Parathyroid adenoma (tissue), 2 donors: ENCODE measurements around the gene PROKR1.

Experiments
- H2AFZ ChIP-seq: fragments of 300-600 bp; sonication (generic); one replicate; pipeline ENCODE4 v1.7.0; 2017; ENCODE audit warnings: antibody characterized with exemption, mild to moderate bottlenecking
- H3K27ac ChIP-seq: fragments of 300-600 bp; sonication (generic); one replicate; pipeline ENCODE4 v1.7.0; 2017
- H3K27me3 ChIP-seq: fragments of 300-600 bp; sonication (generic); one replicate; pipeline ENCODE4 v1.7.0; 2017; ENCODE audit warnings: low read length; ENCODE audit not compliant: control insufficient read depth, insufficient read depth
- H3K36me3 ChIP-seq: fragments of 300-600 bp; sonication (generic); one replicate; pipeline ENCODE4 v1.7.0; 2017; ENCODE audit warnings: low read length; ENCODE audit not compliant: control insufficient read depth, insufficient read depth
- H3K4me1 ChIP-seq: fragments of 300-600 bp; sonication (generic); one replicate; pipeline ENCODE4 v1.7.0; 2017; ENCODE audit warnings: control low read depth
- H3K4me2 ChIP-seq: fragments of 300-600 bp; sonication (generic); one replicate; pipeline ENCODE4 v1.7.0; 2017; ENCODE audit warnings: low read length
- H3K4me3 ChIP-seq: fragments of 300-600 bp; sonication (generic); one replicate; pipeline ENCODE4 v1.7.0; 2017; ENCODE audit warnings: low read depth, low read length
- H3K79me2 ChIP-seq: fragments of 300-600 bp; sonication (generic); one replicate; pipeline ENCODE4 v1.7.0; 2017; ENCODE audit warnings: control low read depth
- H3K9ac ChIP-seq: fragments of 300-600 bp; sonication (generic); one replicate; pipeline ENCODE4 v1.7.0; 2017; ENCODE audit warnings: mild to moderate bottlenecking
- H3K9me3 ChIP-seq: fragments of 300-600 bp; sonication (generic); one replicate; pipeline ENCODE4 v1.7.0; 2017; ENCODE audit warnings: low read length; ENCODE audit not compliant: control insufficient read depth
- CTCF ChIP-seq: fragments of 300-600 bp; sonication (generic); IDR thresholded peaks from one replicate; pipeline ENCODE4 v1.7.0; 2017; ENCODE audit warnings: antibody characterized with exemption, mild to moderate bottlenecking
- donor health status: primary hyperparathyroidism.

Gene PROKR1

GRCh38 chr2:68693951-68694350 is 50.6 kb downstream of the PROKR1 start:
- TF ChIP-seq CTCF = no peak
- Histone ChIP-seq H3K9me3 (no peaks in the 10 kb centered on the region), H2AFZ (no peak overlapping the region), H3K4me1 (no peaks in the 10 kb centered on the region), H3K79me2 (no peaks in the 10 kb centered on the region), H3K9ac (no peak overlapping the region), H3K4me3 (no peak overlapping the region), H3K4me2 (no peak overlapping the region), H3K36me3 (no peaks in the 10 kb centered on the region), H3K27me3 (no peaks in the 10 kb centered on the region), H3K27ac (no peak overlapping the region)

DNA sequence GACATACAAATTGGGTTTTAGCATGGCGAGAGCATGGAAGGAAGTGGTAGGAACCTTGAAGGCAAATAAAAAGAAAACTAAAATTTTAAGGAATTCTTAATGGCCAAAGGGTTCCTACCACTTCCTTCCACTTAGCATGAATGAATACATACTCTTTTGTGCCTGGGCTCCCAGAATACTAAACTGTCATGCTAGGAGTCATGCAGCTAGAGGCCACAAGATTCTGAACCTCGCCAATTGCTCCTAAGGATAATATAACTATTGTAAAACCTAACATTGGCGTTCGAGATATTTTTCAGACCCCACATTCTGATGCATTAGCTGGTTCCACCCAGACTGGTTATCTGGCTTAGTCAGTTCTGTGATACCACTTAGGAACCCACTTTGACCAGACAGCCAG is 52.6 kb downstream of the PROKR1 start:
- no peaks in the 10 kb centered on the region for H3K79me2 ChIP-seq
- H3K27me3 ChIP-seq = no peaks in the 10 kb centered on the region
- H3K4me2 ChIP-seq = no peak overlapping the region
- H3K9me3 ChIP-seq = no peaks in the 10 kb centered on the region
- no peak overlapping the region for H3K27ac ChIP-seq
- no peak overlapping the region for H2AFZ ChIP-seq
- no peaks in the 10 kb centered on the region for H3K4me1 ChIP-seq
- H3K36me3 ChIP-seq = no peaks in the 10 kb centered on the region
- TF ChIP-seq CTCF = no peak
- H3K4me3 ChIP-seq = no peak overlapping the region
- no peak overlapping the region for H3K9ac ChIP-seq

GRCh38 chr2:68696554-68696953 is 53.2 kb downstream of the PROKR1 start:
- Histone ChIP-seq H3K36me3 (no peaks in the 10 kb centered on the region), H3K9me3 (no peaks in the 10 kb centered on the region), H3K4me1 (no peaks in the 10 kb centered on the region), H3K4me2 (no peak overlapping the region), H3K9ac (no peak overlapping the region), H2AFZ (no peak overlapping the region), H3K27me3 (no peaks in the 10 kb centered on the region), H3K4me3 (no peak overlapping the region), H3K27ac (no peak overlapping the region), H3K79me2 (no peaks in the 10 kb centered on the region)
- no peak for TF ChIP-seq CTCF

GRCh38 chr2:68698567-68699377 is 55.4 kb downstream of the PROKR1 start:
- no peaks in the 10 kb centered on the region for H3K27me3 ChIP-seq
- H3K9ac ChIP-seq = no peak overlapping the region
- TF ChIP-seq CTCF = no peak
- H3K4me1 ChIP-seq = no peaks in the 10 kb centered on the region
- H3K27ac ChIP-seq = no peak overlapping the region
- H3K9me3 ChIP-seq = no peaks in the 10 kb centered on the region
- H2AFZ ChIP-seq = no peak overlapping the region
- H3K79me2 ChIP-seq = no peaks in the 10 kb centered on the region
- H3K4me2 ChIP-seq = no peak overlapping the region
- no peaks in the 10 kb centered on the region for H3K36me3 ChIP-seq
- H3K4me3 ChIP-seq = no peak overlapping the region

DNA sequence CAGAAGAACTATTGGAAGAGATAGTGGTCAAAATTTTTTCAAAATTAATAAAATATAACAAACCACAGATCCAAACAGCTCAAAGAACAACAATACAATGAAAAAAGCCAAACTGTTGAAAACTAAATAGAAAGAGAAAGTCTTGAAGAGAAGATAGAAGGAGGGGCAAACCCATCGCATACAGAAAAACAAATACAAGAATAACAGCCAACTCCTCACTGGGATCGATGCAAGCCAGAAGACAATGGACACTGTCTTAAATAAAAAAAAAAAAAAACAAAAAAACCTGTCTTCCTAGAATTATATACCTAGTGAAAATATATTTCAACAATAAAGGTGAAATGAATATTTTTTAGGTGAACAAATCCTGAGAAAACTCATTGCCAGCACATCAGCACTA is 57.2 kb downstream of the PROKR1 start:
- Histone ChIP-seq H3K79me2 (no peaks in the 10 kb centered on the region), H3K4me1 (no peaks in the 10 kb centered on the region), H3K27ac (no peak overlapping the region), H3K4me2 (no peak overlapping the region), H3K4me3 (no peak overlapping the region), H3K36me3 (no peaks in the 10 kb centered on the region), H2AFZ (no peak overlapping the region), H3K9ac (no peak overlapping the region), H3K9me3 (no peaks in the 10 kb centered on the region), H3K27me3 (no peaks in the 10 kb centered on the region)
- TF ChIP-seq CTCF = no peak
